H9 (cell line): ENCODE results near the gene AIFM3. TPM values are rescaled to one million over a fixed set of nuclear protein-coding genes. Genes with fewer than 3 reads are reported as not detected.

ENCODE experiments used
- DNase-seq: peaks from one replicate; pipeline ENCODE4 v3.0.0-alpha.2; 2017
- H2AFZ ChIP-seq: one replicate; pipeline ENCODE4 v1.6.1; 2013; ENCODE audit warnings: mild to moderate bottlenecking, low read length, control low read depth, moderate library complexity
- H2AK5ac ChIP-seq: 2 replicates; pipeline ENCODE4 v1.6.1; 2013; ENCODE audit warnings: low read length, control low read depth, mixed read lengths; ENCODE audit not compliant: insufficient read length
- H2BK120ac ChIP-seq: one replicate; pipeline ENCODE4 v1.6.1; 2013; ENCODE audit warnings: low read depth, mild to moderate bottlenecking, low read length, control low read depth, inconsistent platforms; ENCODE audit not compliant: poor library complexity, severe bottlenecking
- H2BK12ac ChIP-seq: 2 replicates; pipeline ENCODE4 v1.6.1; 2013; ENCODE audit warnings: low read length, control low read depth, mixed read lengths, low read depth; ENCODE audit not compliant: insufficient read length
- H2BK15ac ChIP-seq: 2 replicates; pipeline ENCODE4 v1.6.1; 2013; ENCODE audit warnings: low read depth, low read length, control low read depth
- H2BK20ac ChIP-seq: one replicate; pipeline ENCODE4 v1.6.1; 2013; ENCODE audit warnings: low read depth, mild to moderate bottlenecking, low read length, control low read depth, inconsistent platforms; ENCODE audit not compliant: poor library complexity, severe bottlenecking
- H2BK5ac ChIP-seq: 2 replicates; pipeline ENCODE4 v1.6.1; 2013; ENCODE audit warnings: low read length, control low read depth, mixed read lengths; ENCODE audit not compliant: insufficient read length
- H3K14ac ChIP-seq: 2 replicates; pipeline ENCODE4 v1.6.1; 2013; ENCODE audit warnings: low read length, control low read depth; ENCODE audit not compliant: insufficient read depth
- H3K18ac ChIP-seq: 2 replicates; pipeline ENCODE4 v1.6.1; 2013; ENCODE audit warnings: low read depth, mild to moderate bottlenecking, mixed read lengths, low read length, control low read depth; ENCODE audit not compliant: insufficient read length
- H3K23ac ChIP-seq: 2 replicates; pipeline ENCODE4 v1.6.1; 2013; ENCODE audit warnings: low read length, control low read depth, mixed read lengths, low read depth; ENCODE audit not compliant: insufficient read length
- H3K23me2 ChIP-seq: 2 replicates; pipeline ENCODE4 v1.6.1; 2013; ENCODE audit warnings: low read depth, mild to moderate bottlenecking, mixed read lengths, low read length, control low read depth; ENCODE audit not compliant: insufficient read length, poor library complexity, severe bottlenecking
- H3K27ac ChIP-seq: 2 replicates; pipeline ENCODE4 v1.5.1; 2013; ENCODE audit warnings: low read length, control low read depth, mixed read lengths, low read depth; ENCODE audit not compliant: insufficient read length
- H3K27me3 ChIP-seq: 2 replicates; pipeline ENCODE4 v1.6.1; 2013; ENCODE audit warnings: low read length, control low read depth, inconsistent platforms; ENCODE audit not compliant: insufficient read depth
- H3K4ac ChIP-seq: 2 replicates; pipeline ENCODE4 v1.6.1; 2013; ENCODE audit warnings: low read depth, mild to moderate bottlenecking, control low read depth, inconsistent platforms, low read length, moderate library complexity
- H3K4me1 ChIP-seq: 2 replicates; pipeline ENCODE4 v1.6.1; 2013; ENCODE audit warnings: low read length, control low read depth, inconsistent platforms; ENCODE audit not compliant: insufficient read depth
- H3K4me2 ChIP-seq: 2 replicates; pipeline ENCODE4 v1.6.1; 2013; ENCODE audit warnings: low read length, control low read depth, mixed read lengths; ENCODE audit not compliant: insufficient read length, insufficient read depth
- H3K56ac ChIP-seq: 2 replicates; pipeline ENCODE4 v1.6.1; 2013; ENCODE audit warnings: low read depth, mild to moderate bottlenecking, mixed read lengths, low read length, control low read depth; ENCODE audit not compliant: insufficient read length
- H3K79me1 ChIP-seq: 2 replicates; pipeline ENCODE4 v1.6.1; 2013; ENCODE audit warnings: low read depth, mild to moderate bottlenecking, moderate library complexity, low read length, control low read depth, inconsistent platforms; ENCODE audit not compliant: insufficient read depth, poor library complexity, severe bottlenecking
- H3K79me2 ChIP-seq: 2 replicates; pipeline ENCODE4 v1.6.1; 2013; ENCODE audit warnings: low read length, control low read depth, inconsistent platforms; ENCODE audit not compliant: insufficient read depth
- H3K9ac ChIP-seq: 2 replicates; pipeline ENCODE4 v1.6.1; 2013; ENCODE audit warnings: low read length, control low read depth, mixed read lengths; ENCODE audit not compliant: insufficient read length; ENCODE audit errors: extremely low read depth
- H3K9me3 ChIP-seq: one replicate; pipeline ENCODE4 v1.6.1; 2013; ENCODE audit warnings: low read depth, low read length, inconsistent platforms; ENCODE audit not compliant: control insufficient read depth
- H3T11ph ChIP-seq: one replicate; pipeline ENCODE4 v1.6.1; 2013; ENCODE audit warnings: mild to moderate bottlenecking, low read length, control low read depth, inconsistent platforms
- H4K20me1 ChIP-seq: one replicate; pipeline ENCODE4 v1.6.1; 2013; ENCODE audit not compliant: control insufficient read depth, insufficient read length, insufficient read depth
- H4K5ac ChIP-seq: 2 replicates; pipeline ENCODE4 v1.6.1; 2013; ENCODE audit warnings: low read depth, mild to moderate bottlenecking, mixed read lengths, low read length, control low read depth; ENCODE audit not compliant: insufficient read length
- H4K8ac ChIP-seq: replicated peaks from 2 replicates; pipeline ENCODE4 v1.6.1; 2013; ENCODE audit warnings: low read length, control low read depth, mixed read lengths, low read depth; ENCODE audit not compliant: insufficient read length
- H4K91ac ChIP-seq: 2 replicates; pipeline ENCODE4 v1.6.1; 2013; ENCODE audit warnings: low read depth, mild to moderate bottlenecking, moderate library complexity, mixed read lengths, low read length, control low read depth; ENCODE audit not compliant: insufficient read length
- H3K27ac Mint-ChIP-seq, 3 experiments: 2 replicates in 2 of 3; 3 replicates in 1 of 3; pipeline ENCODE4 v1.8.0; 2020 to 2021; ENCODE audit warnings: mixed read lengths in 3 of 3, mild to moderate bottlenecking in 1 of 3, moderate library complexity in 1 of 3
- H3K27me3 Mint-ChIP-seq: 2 replicates; pipeline ENCODE4 v1.8.0; 2021; ENCODE audit warnings: low read depth, mild to moderate bottlenecking, moderate library complexity, mixed read lengths
- H3K36me3 Mint-ChIP-seq, 3 experiments: 2 replicates in 2 of 3; 3 replicates in 1 of 3; pipeline ENCODE4 v1.8.0; 2020 to 2021; ENCODE audit warnings: low read depth in 3 of 3, mixed read lengths in 3 of 3; ENCODE audit not compliant: insufficient read depth in 1 of 3
- H3K4me1 Mint-ChIP-seq, 2 experiments: 2 replicates each; pipeline ENCODE4 v1.8.0; 2020; ENCODE audit warnings: mixed read lengths in 2 of 2
- H3K4me3 Mint-ChIP-seq, 2 experiments: 2 replicates in 1 of 2; 3 replicates in 1 of 2; pipeline ENCODE4 v1.8.0; 2020 to 2021; ENCODE audit warnings: mild to moderate bottlenecking in 2 of 2, mixed read lengths in 2 of 2, moderate library complexity in 1 of 2
- H3K9me3 Mint-ChIP-seq, 2 experiments: 2 replicates in 1 of 2; 3 replicates in 1 of 2; pipeline ENCODE4 v1.8.0; 2020; ENCODE audit warnings: mild to moderate bottlenecking in 2 of 2, mixed read lengths in 2 of 2, moderate library complexity in 1 of 2
- CTCF ChIP-seq: fragments of 200-600 bp; sonication (generic); conservative IDR thresholded peaks from 3 replicates; pipeline ENCODE4 v1.8.0; 2021; ENCODE audit warnings: antibody characterized with exemption, mild to moderate bottlenecking
- WGBS: extraction: QIAGEN DNeasy Blood & Tissue Kit; methylation state at CpG from one replicate; pipeline ENCODE4 v1.1.7; 2013; ENCODE audit warnings: missing lambda C conversion rate, low lambda C conversion rate, mixed read lengths; ENCODE audit not compliant: insufficient read length; ENCODE audit errors: extremely low coverage; 5-methylcytosine and 5-hydroxymethylcytosine counted together
- total RNA-seq: library from RNA; stranded (reverse); gene quantifications from 2 replicates; pipeline ENCODE4 v1.2.1, GENCODE V29; 2021

The AIFM3 gene
- total RNA-seq, 1 experiment from 2014 or later = 1.9 TPM

GRCh38 chr22:20937031-20937793, 29.8 kb upstream of the AIFM3 start:
- H3K23ac ChIP-seq = no peak overlapping the region
- H4K8ac ChIP-seq = no peak overlapping the region
- H3K9me3 Mint-ChIP-seq = no peaks in the 10 kb centered on the region
- H3K4me1 Mint-ChIP-seq = peaks cover 20 to 26% of the 10 kb centered on the region in 2 experiments
- H3K9ac ChIP-seq = no peak overlapping the region
- no peak overlapping the region for H3K14ac ChIP-seq
- peaks cover 6% of the 10 kb centered on the region for H3K79me1 ChIP-seq
- peaks cover 74% of the 10 kb centered on the region for H3K79me2 ChIP-seq
- H3K4me2 ChIP-seq = no peak overlapping the region
- no peak overlapping the region for H2BK15ac ChIP-seq
- TF ChIP-seq CTCF = no peak
- no peak overlapping the region for H2AK5ac ChIP-seq
- no peak overlapping the region for H2AFZ ChIP-seq
- H3K27me3 ChIP-seq = no peaks in the 10 kb centered on the region
- no peak overlapping the region for H3K4ac ChIP-seq
- no peaks in the 10 kb centered on the region for H4K20me1 ChIP-seq
- H3K4me3 Mint-ChIP-seq = peak overlapping the region in 1 of 2 experiments; percentile 47; a peak in 1 of 5 replicates
- peak overlapping the region in 2 of 3 experiments; percentile 31 to 73; a peak in 3 of 7 replicates for H3K27ac Mint-ChIP-seq
- no peak overlapping the region for H3K18ac ChIP-seq
- no peak overlapping the region for H3T11ph ChIP-seq
- H2BK12ac ChIP-seq = no peak overlapping the region
- H3K27ac ChIP-seq = no peak overlapping the region
- DNase-seq = no peak
- no peak overlapping the region for H2BK5ac ChIP-seq
- H3K56ac ChIP-seq = no peak overlapping the region
- no peaks in the 10 kb centered on the region for H3K4me1 ChIP-seq
- H3K9me3 ChIP-seq = no peaks in the 10 kb centered on the region
- no peak overlapping the region for H4K91ac ChIP-seq
- H3K36me3 Mint-ChIP-seq = peaks cover 36 to 70% (median 64%) of the 10 kb centered on the region in 3 experiments
- H2BK120ac ChIP-seq = no peak overlapping the region
- no peak overlapping the region for H2BK20ac ChIP-seq
- no peaks in the 10 kb centered on the region; the same call in 1 of the 2 replicates for H3K27me3 Mint-ChIP-seq
- no peak overlapping the region for H4K5ac ChIP-seq
- H3K23me2 ChIP-seq = no peaks in the 10 kb centered on the region
- no CpG with 5 or more reads among the region's 12 CpGs for WGBS
